Liver (tissue), 3 donors: Measurements from ENCODE around the gene DNAAF1.

Experiments used
- ATF3 ChIP-seq: IDR thresholded peaks from 2 replicates; pipeline ENCODE4 v1.6.1; 2016; ENCODE audit warnings: antibody characterized with exemption
- CTCF ChIP-seq: fragments of 150-350 bp; IDR thresholded peaks from 2 replicates; pipeline ENCODE4 v1.5.1; 2017; ENCODE audit warnings: improper control_type of control experiment, low read depth, low read length; ENCODE audit not compliant: missing input control
- EGR1 ChIP-seq, 2 donors: IDR thresholded peaks; 2 replicates each; pipeline ENCODE4 v1.6.1; 2016 to 2018; ENCODE audit warnings: antibody characterized with exemption in 2 of 2, low read depth in 2 of 2
- FOXA1 ChIP-seq: IDR thresholded peaks from 2 replicates; pipeline ENCODE4 v1.6.1; 2016; ENCODE audit warnings: antibody characterized with exemption
- GABPA ChIP-seq, 2 donors: IDR thresholded peaks in 1 of 2; conservative IDR thresholded peaks in 1 of 2; 2 replicates each; pipeline ENCODE4 v1.6.1; 2016; ENCODE audit warnings: antibody characterized with exemption in 2 of 2, mild to moderate bottlenecking in 1 of 2, moderate library complexity in 1 of 2
- HNF4A ChIP-seq, 2 donors: conservative IDR thresholded peaks; 2 replicates each; pipeline ENCODE4 v1.6.1; 2016; ENCODE audit warnings: antibody characterized with exemption in 2 of 2, mild to moderate bottlenecking in 2 of 2
- JUND ChIP-seq, 2 donors: IDR thresholded peaks; 2 replicates each; pipeline ENCODE4 v1.6.1; 2016; ENCODE audit warnings: antibody characterized with exemption in 2 of 2
- MAX ChIP-seq: IDR thresholded peaks from 2 replicates; pipeline ENCODE4 v1.6.1; 2016; ENCODE audit warnings: antibody characterized with exemption
- RAD21 ChIP-seq, 2 donors: IDR thresholded peaks; 2 replicates each; pipeline ENCODE4 v1.6.1; 2016; ENCODE audit warnings: antibody characterized with exemption in 2 of 2, mild to moderate bottlenecking in 2 of 2
- REST ChIP-seq: IDR thresholded peaks from 2 replicates; pipeline ENCODE4 v1.6.1; 2016; ENCODE audit warnings: antibody characterized with exemption, mild to moderate bottlenecking
- SP1 ChIP-seq: IDR thresholded peaks from 2 replicates; pipeline ENCODE4 v1.6.1; 2018; ENCODE audit warnings: antibody characterized with exemption, mild to moderate bottlenecking
- TAF1 ChIP-seq: conservative IDR thresholded peaks from 2 replicates; pipeline ENCODE4 v1.6.1; 2016; ENCODE audit warnings: antibody characterized with exemption, mild to moderate bottlenecking
- YY1 ChIP-seq: IDR thresholded peaks from 2 replicates; pipeline ENCODE4 v1.6.1; 2016; ENCODE audit warnings: antibody characterized with exemption, mild to moderate bottlenecking
- ZBTB33 ChIP-seq: IDR thresholded peaks from 2 replicates; pipeline ENCODE4 v1.6.1; 2016; ENCODE audit warnings: antibody characterized with exemption
- donor health status: healthy.
- donor health status: healthy.

GRCh38 chr16:84218956-84219355 lies 73.8 kb downstream of the DNAAF1 start:
- TF ChIP-seq GABPA (IDR thresholded peaks at IDR 0.05 in 1 of 2, conservative IDR thresholded peaks at IDR 0.05 in 1 of 2) (no peak), CTCF (no peak), EGR1 (IDR thresholded peaks at IDR 0.05; ENCODE audit: low read depth in 2 of 2) (no peak), RAD21 (IDR thresholded peaks at IDR 0.05) (no peak), ZBTB33 (no peak), ATF3 (no peak), MAX (no peak), HNF4A (conservative IDR thresholded peaks at IDR 0.05) (no peak), TAF1 (no peak), JUND (IDR thresholded peaks at IDR 0.05) (no peak), SP1 (no peak), REST (no peak), FOXA1 (no peak), YY1 (no peak)
